ENCODE measurements around the gene ADO. TPM values are rescaled to one million over a fixed set of nuclear protein-coding genes. Genes with fewer than 3 reads are reported as not detected.

The ADO gene
- polyA plus RNA-seq, 1 experiment, result 7.8 TPM

GRCh38 chr10:62788861-62789467 lies 15.6 kb upstream of the ADO start:
- Histone ChIP-seq H3K27me3 (ENCODE audit: control insufficient read depth, insufficient read depth, low read length) (no peaks in the 10 kb centered on the region), H3K4me3 (ENCODE audit: low read depth, low read length) (no peak overlapping the region), H3K36me3 (ENCODE audit: control insufficient read depth, insufficient read depth, low read length) (no peaks in the 10 kb centered on the region)
- no peak for TF ChIP-seq CTCF (IDR thresholded peaks at IDR 0.05; ENCODE audit: insufficient read depth, low read depth, low read length)
- no peak for DNase-seq (ENCODE audit: low read depth)
- ChIA-PET CTCF (interaction anchor here (1.3 to 2.2 kb wide), 2 partner anchors 176 to 178 kb away, joined by 3 to 11 read pairs; no protein-coding TSS in a partner anchor), POLR2A (no interaction called here)

GRCh38 chr10:62790019-62790555 lies 14.4 kb upstream of the ADO start:
- no peak for DNase-seq (ENCODE audit: low read depth)
- Histone ChIP-seq H3K36me3 (ENCODE audit: control insufficient read depth, insufficient read depth, low read length) (no peaks in the 10 kb centered on the region), H3K4me3 (ENCODE audit: low read depth, low read length) (no peak overlapping the region), H3K27me3 (ENCODE audit: control insufficient read depth, insufficient read depth, low read length) (no peaks in the 10 kb centered on the region)
- TF ChIP-seq CTCF (IDR thresholded peaks at IDR 0.05; ENCODE audit: insufficient read depth, low read depth, low read length), result no peak
- ChIA-PET CTCF (interaction anchor here (1.0 to 2.2 kb wide), 3 partner anchors 14 to 179 kb away, joined by 3 to 11 read pairs (median 3); partner anchors contain the start of gene ADO), POLR2A (no interaction called here)

- no peak for TF ChIP-seq CTCF (IDR thresholded peaks at IDR 0.05; ENCODE audit: insufficient read depth, low read depth, low read length)
- H3K4me3 ChIP-seq (ENCODE audit: low read depth, low read length), result no peak overlapping the region
- H3K27me3 ChIP-seq (ENCODE audit: control insufficient read depth, insufficient read depth, low read length), result no peaks in the 10 kb centered on the region
- CTCF ChIA-PET, result interaction anchor here (1.0 kb wide), 1 partner anchor 13 kb away, joined by 3 read pairs; the partner anchor contains the start of gene ADO
- no peaks in the 10 kb centered on the region for H3K36me3 ChIP-seq (ENCODE audit: control insufficient read depth, insufficient read depth, low read length)
- no peak for DNase-seq (ENCODE audit: low read depth)
- POLR2A ChIA-PET, result no interaction called here
Observed at GRCh38 chr10:62790571-62790970, 13.9 kb upstream of the ADO start.

- ChIA-PET CTCF (no interaction called here), POLR2A (no interaction called here)
- Histone ChIP-seq H3K36me3 (ENCODE audit: control insufficient read depth, insufficient read depth, low read length) (no peaks in the 10 kb centered on the region), H3K27me3 (ENCODE audit: control insufficient read depth, insufficient read depth, low read length) (peaks cover 5% of the 10 kb centered on the region), H3K4me3 (ENCODE audit: low read depth, low read length) (no peak overlapping the region)
- TF ChIP-seq CTCF (IDR thresholded peaks at IDR 0.05; ENCODE audit: insufficient read depth, low read depth, low read length), result no peak
- DNase-seq (ENCODE audit: low read depth), result no peak
Observed at GRCh38 chr10:62792261-62792660, 12.3 kb upstream of the ADO start.

GRCh38 chr10:62794306-62794705 lies 10.2 kb upstream of the ADO start:
- no peak for TF ChIP-seq CTCF (IDR thresholded peaks at IDR 0.05; ENCODE audit: insufficient read depth, low read depth, low read length)
- ChIA-PET POLR2A (no interaction called here), CTCF (interaction anchor here (1.5 kb wide), 1 partner anchor 184 kb away, joined by 3 read pairs; no protein-coding TSS in a partner anchor)
- H3K36me3 ChIP-seq (ENCODE audit: control insufficient read depth, insufficient read depth, low read length), result no peaks in the 10 kb centered on the region
- DNase-seq (ENCODE audit: low read depth), result no peak
- peaks cover 5% of the 10 kb centered on the region for H3K27me3 ChIP-seq (ENCODE audit: control insufficient read depth, insufficient read depth, low read length)
- H3K4me3 ChIP-seq (ENCODE audit: low read depth, low read length), result no peak overlapping the region

All from BJ (cell line).